HCT116 (cell line): ENCODE measurements around the gene WASHC3.

Experiments
- EZH2phosphoT487 ChIP-seq: fragments of 200-600 bp; IDR thresholded peaks from 2 replicates; pipeline ENCODE4 v1.6.1; 2018; ENCODE audit warnings: antibody characterized with exemption, borderline replicate concordance
- POLR2A ChIP-seq: IDR thresholded peaks from 2 replicates; pipeline ENCODE4 v1.7.0; 2011; ENCODE audit warnings: borderline replicate concordance; ENCODE audit not compliant: insufficient read depth, insufficient read length; ENCODE audit errors: extremely low read depth
- SIN3A ChIP-seq: IDR thresholded peaks from 2 replicates; pipeline ENCODE4 v1.6.1; 2012; ENCODE audit warnings: low read depth
- TF ChIP-seq, protein P1 (sequence below), 3 experiments: fragments of 200-600 bp in 1 of 3; sonication (generic) in 1 of 3; IDR thresholded peaks in 2 of 3; conservative IDR thresholded peaks in 1 of 3; 2 replicates each; pipeline ENCODE4 v1.5.1; 2012 to 2017; ENCODE audit warnings: low read depth in 2 of 3, low read length in 2 of 3, antibody characterized with exemption in 1 of 3, borderline replicate concordance in 1 of 3, control low read depth in 1 of 3, mild to moderate bottlenecking in 1 of 3, mixed read lengths in 1 of 3, mixed run types in 1 of 3, moderate library complexity in 1 of 3; ENCODE audit not compliant: insufficient read depth in 1 of 3
- TF ChIP-seq, protein P2 (sequence below): IDR thresholded peaks from 2 replicates; pipeline ENCODE4 v1.6.1; 2012; ENCODE audit warnings: low read depth

DNA sequence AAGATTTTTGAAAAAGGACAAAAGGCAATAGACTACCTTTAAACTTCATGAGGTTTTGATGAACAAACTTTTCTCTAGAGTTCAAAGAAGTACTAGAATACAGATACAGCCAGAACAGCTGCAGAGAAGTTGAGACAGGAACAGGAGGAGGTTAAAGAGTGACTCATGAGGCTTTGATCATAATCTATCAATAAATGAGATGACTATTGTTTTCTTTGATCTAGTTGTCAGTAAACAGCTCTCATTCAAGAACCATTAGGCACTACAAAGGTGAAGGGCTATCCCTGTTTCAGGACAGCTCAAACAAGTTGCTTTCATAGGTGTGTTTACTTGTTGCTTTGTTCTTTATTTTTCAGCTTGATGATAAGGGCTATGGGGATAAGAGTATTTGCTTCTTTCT lies 2.4 kb downstream of the WASHC3 start:
- TF ChIP-seq, protein P1, sequence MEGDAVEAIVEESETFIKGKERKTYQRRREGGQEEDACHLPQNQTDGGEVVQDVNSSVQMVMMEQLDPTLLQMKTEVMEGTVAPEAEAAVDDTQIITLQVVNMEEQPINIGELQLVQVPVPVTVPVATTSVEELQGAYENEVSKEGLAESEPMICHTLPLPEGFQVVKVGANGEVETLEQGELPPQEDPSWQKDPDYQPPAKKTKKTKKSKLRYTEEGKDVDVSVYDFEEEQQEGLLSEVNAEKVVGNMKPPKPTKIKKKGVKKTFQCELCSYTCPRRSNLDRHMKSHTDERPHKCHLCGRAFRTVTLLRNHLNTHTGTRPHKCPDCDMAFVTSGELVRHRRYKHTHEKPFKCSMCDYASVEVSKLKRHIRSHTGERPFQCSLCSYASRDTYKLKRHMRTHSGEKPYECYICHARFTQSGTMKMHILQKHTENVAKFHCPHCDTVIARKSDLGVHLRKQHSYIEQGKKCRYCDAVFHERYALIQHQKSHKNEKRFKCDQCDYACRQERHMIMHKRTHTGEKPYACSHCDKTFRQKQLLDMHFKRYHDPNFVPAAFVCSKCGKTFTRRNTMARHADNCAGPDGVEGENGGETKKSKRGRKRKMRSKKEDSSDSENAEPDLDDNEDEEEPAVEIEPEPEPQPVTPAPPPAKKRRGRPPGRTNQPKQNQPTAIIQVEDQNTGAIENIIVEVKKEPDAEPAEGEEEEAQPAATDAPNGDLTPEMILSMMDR (IDR thresholded peaks at IDR 0.05 in 2 of 3, conservative IDR thresholded peaks at IDR 0.05 in 1 of 3; ENCODE audit: borderline replicate concordance in 1 of 3, insufficient read depth in 1 of 3, low read depth in 2 of 3, low read length in 2 of 3) = no peak
- no peak for TF ChIP-seq POLR2A
- TF ChIP-seq, protein P2, sequence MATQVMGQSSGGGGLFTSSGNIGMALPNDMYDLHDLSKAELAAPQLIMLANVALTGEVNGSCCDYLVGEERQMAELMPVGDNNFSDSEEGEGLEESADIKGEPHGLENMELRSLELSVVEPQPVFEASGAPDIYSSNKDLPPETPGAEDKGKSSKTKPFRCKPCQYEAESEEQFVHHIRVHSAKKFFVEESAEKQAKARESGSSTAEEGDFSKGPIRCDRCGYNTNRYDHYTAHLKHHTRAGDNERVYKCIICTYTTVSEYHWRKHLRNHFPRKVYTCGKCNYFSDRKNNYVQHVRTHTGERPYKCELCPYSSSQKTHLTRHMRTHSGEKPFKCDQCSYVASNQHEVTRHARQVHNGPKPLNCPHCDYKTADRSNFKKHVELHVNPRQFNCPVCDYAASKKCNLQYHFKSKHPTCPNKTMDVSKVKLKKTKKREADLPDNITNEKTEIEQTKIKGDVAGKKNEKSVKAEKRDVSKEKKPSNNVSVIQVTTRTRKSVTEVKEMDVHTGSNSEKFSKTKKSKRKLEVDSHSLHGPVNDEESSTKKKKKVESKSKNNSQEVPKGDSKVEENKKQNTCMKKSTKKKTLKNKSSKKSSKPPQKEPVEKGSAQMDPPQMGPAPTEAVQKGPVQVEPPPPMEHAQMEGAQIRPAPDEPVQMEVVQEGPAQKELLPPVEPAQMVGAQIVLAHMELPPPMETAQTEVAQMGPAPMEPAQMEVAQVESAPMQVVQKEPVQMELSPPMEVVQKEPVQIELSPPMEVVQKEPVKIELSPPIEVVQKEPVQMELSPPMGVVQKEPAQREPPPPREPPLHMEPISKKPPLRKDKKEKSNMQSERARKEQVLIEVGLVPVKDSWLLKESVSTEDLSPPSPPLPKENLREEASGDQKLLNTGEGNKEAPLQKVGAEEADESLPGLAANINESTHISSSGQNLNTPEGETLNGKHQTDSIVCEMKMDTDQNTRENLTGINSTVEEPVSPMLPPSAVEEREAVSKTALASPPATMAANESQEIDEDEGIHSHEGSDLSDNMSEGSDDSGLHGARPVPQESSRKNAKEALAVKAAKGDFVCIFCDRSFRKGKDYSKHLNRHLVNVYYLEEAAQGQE = no peak
- TF ChIP-seq SIN3A = no peak
- TF ChIP-seq EZH2phosphoT487 = no peak
